Activated naive CD4-positive, alpha-beta T cell treated with anti-CD3 and anti-CD28 coated beads, Interleukin-2, amount 10 ng/mL, durations not matched to agents 7 days and 5 days (primary cell): ENCODE data around the gene CACNG7.

Experiments used
- CTCF ChIA-PET: fragments of 350-600 bp; sonication (Branson Sonifier 250); formaldehyde crosslinking; loops from one replicate; lab custom pipeline; 2021; ENCODE audit warnings: antibody characterized with exemption; lab: Charles Lee
- DNase-seq: peaks from one replicate; pipeline ENCODE4 v3.0.0-alpha.2; 2020
- H3K27ac Mint-ChIP-seq: one replicate; pipeline ENCODE4 v1.8.0; 2021; ENCODE audit warnings: mild to moderate bottlenecking, moderate library complexity, mixed read lengths
- H3K27me3 Mint-ChIP-seq: one replicate; pipeline ENCODE4 v1.8.0; 2021; ENCODE audit warnings: mild to moderate bottlenecking, mixed read lengths
- H3K36me3 Mint-ChIP-seq: one replicate; pipeline ENCODE4 v1.8.0; 2021; ENCODE audit warnings: mixed read lengths
- H3K4me1 Mint-ChIP-seq: one replicate; pipeline ENCODE4 v1.8.0; 2021; ENCODE audit warnings: mixed read lengths
- H3K4me3 Mint-ChIP-seq: one replicate; pipeline ENCODE4 v1.8.0; 2021; ENCODE audit warnings: mild to moderate bottlenecking, moderate library complexity, mixed read lengths
- H3K9me3 Mint-ChIP-seq: one replicate; pipeline ENCODE4 v1.8.0; 2021; ENCODE audit warnings: mixed read lengths

Gene CACNG7

DNA sequence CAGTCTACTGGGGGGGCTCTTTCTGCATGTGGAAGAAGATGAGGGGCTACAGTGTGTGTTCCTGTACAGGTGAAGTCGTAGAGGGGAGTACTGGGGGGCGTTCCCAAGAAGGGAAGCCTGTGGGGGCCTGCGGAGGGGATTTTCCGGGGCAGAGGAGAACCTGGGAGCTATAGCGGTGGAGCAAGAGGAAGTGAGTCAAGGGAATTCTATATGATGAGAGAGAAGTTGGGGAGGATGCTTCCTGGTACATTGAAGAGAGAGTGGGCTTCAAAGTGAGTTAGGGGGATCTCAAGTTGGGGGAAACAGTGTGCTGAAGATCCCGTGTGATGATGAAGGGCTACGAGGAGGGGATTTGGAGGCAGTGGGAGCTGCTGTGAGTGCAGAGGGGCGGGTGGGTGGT lies 51.8 kb downstream of the CACNG7 start:
- DNase-seq: no peak
- Mint-ChIP-seq H3K4me3 (no peak overlapping the region), H3K4me1 (peaks cover 2% of the 10 kb centered on the region), H3K36me3 (no peaks in the 10 kb centered on the region), H3K9me3 (no peaks in the 10 kb centered on the region), H3K27ac (no peak overlapping the region), H3K27me3 (peaks cover 91% of the 10 kb centered on the region)
- CTCF ChIA-PET: no interaction called here

GRCh38 chr19:53961523-53962356 lies 52.7 kb downstream of the CACNG7 start:
- Mint-ChIP-seq H3K9me3 (no peaks in the 10 kb centered on the region), H3K4me1 (peaks cover 2% of the 10 kb centered on the region), H3K27me3 (peaks cover 90% of the 10 kb centered on the region), H3K27ac (no peak overlapping the region), H3K4me3 (no peak overlapping the region), H3K36me3 (no peaks in the 10 kb centered on the region)
- CTCF ChIA-PET: no interaction called here
- no peak for DNase-seq

DNA sequence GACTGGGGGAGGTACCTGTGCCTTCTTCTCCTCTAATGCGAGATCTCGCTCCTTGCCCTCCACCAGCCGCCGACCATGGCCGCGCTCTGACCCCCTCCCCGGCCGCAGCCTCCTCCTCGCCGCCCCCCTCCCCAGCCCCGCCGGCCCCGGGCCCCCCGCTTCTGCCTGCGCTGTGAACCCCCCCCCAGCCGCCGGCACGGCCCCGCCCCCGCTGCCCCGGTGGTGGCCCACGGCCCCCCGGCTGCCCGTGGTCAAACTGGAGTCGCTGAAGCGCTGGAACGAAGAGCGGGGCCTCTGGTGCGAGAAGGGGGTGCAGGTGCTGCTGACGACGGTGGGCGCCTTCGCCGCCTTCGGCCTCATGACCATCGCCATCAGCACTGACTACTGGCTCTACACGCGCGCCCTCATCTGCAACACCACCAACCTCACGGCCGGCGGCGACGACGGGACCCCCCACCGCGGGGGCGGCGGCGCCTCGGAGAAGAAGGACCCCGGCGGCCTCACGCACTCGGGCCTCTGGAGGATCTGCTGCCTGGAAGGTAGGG lies 53.9 kb downstream of the CACNG7 start, which contains the start of gene CACNG8:
TSS of gene CACNG8 (plus strand) at position 51 of the 545 bp plus-strand sequence.
- Mint-ChIP-seq H3K36me3 (no peaks in the 10 kb centered on the region), H3K4me3 (no peak within 1 kb of the TSS), H3K4me1 (peaks cover 2% of the 10 kb centered on the region), H3K27ac (no peak within 1 kb of the TSS), H3K27me3 (peaks cover 79% of the 10 kb centered on the region), H3K9me3 (no peaks in the 10 kb centered on the region)
- CTCF ChIA-PET: no interaction called here
- no peak for DNase-seq

GRCh38 chr19:53965091-53965490 lies 56.0 kb downstream of the CACNG7 start:
- Mint-ChIP-seq H3K4me1 (no peaks in the 10 kb centered on the region), H3K27ac (no peak overlapping the region), H3K27me3 (peaks cover 60% of the 10 kb centered on the region), H3K9me3 (no peaks in the 10 kb centered on the region), H3K36me3 (no peaks in the 10 kb centered on the region), H3K4me3 (no peak overlapping the region)
- no peak for DNase-seq
- CTCF ChIA-PET: no interaction called here

DNA sequence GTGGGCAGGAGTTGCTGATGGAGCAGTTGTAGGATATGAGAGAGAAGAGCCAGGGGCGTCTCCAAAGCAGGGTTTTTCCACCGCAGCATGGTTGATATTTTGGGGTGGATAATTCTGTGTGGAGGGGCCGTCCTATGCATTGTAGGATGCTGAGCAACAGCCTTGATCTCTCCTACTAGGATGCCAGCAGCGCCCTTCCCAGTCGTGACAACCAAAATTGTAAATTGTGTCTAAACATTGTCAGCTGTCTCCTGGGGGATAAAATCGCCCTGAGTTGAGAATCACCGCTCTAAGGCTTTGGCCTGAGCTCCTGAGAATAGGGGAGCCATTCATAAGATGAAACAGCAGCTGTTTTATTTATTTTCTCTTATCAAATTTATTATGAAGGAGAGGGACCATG lies 57.9 kb downstream of the CACNG7 start:
- no peaks in the 10 kb centered on the region for H3K4me1 Mint-ChIP-seq
- DNase-seq: no peak
- CTCF ChIA-PET: no interaction called here

GRCh38 chr19:53969366-53969765 lies 60.3 kb downstream of the CACNG7 start:
- peaks cover 38% of the 10 kb centered on the region for H3K27me3 Mint-ChIP-seq
- CTCF ChIA-PET: no interaction called here
- DNase-seq: no peak
- H3K9me3 Mint-ChIP-seq: no peaks in the 10 kb centered on the region
- H3K36me3 Mint-ChIP-seq: no peaks in the 10 kb centered on the region
- no peak overlapping the region for H3K4me3 Mint-ChIP-seq
- no peaks in the 10 kb centered on the region for H3K4me1 Mint-ChIP-seq
- no peak overlapping the region for H3K27ac Mint-ChIP-seq

More for the DNA sequence above, 57.9 kb downstream of the CACNG7 start:
- no peaks in the 10 kb centered on the region for H3K36me3 Mint-ChIP-seq
- peaks cover 47% of the 10 kb centered on the region for H3K27me3 Mint-ChIP-seq
- H3K9me3 Mint-ChIP-seq: no peaks in the 10 kb centered on the region
- no peak overlapping the region for H3K27ac Mint-ChIP-seq
- H3K4me3 Mint-ChIP-seq: no peak overlapping the region

DNA sequence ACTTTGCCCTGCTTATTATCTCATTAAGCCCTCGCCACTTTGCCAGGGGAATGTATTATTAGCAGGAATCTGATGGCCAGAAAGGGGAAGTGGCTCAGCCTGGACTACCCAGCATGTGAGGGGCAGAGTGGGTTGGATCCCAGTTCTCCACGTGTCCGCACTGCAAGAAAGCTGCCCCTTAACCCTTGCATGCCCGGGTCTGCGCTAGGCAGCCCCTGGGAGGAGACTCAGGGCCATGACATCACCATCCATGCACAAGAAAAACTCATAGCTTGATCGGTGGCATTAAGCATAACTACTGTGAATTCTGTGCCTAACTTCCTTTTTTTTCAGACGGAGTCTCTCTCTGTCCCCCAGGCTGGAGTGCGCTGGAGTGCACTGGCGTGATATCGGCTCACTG lies 62.6 kb downstream of the CACNG7 start:
- CTCF ChIA-PET: no interaction called here
- no peaks in the 10 kb centered on the region for H3K9me3 Mint-ChIP-seq

DNA sequence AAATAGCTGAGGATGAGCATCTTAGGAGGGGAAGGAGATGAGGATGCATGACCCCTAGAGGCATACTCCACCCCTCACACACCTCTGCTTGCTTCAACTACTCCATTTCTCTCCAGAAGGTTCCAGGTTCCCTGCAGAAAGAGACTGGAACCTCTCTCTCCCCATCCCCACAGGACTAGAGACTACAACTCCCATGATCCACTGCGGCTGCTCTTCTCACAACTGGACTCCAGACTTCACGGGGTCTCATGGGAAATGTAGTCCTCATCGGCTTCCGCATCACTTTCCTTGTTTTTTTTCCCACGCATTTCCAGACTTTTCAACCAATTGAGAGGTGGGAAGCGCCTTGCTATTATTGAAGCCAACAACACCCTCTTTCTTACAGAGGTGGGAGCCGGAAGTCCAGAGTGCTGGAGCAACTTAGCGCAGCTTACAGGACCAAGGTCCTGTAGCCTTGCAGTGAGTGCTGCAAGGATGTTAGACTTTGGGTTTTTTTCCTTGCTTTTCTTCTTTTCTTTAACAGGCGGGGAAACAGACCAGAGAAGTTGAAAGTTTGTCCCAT lies 68.4 kb downstream of the CACNG7 start:
- peak; percentile 74 for DNase-seq
- peak overlapping the region; percentile 48 for H3K4me3 Mint-ChIP-seq
- CTCF ChIA-PET: interaction anchor here (1.1 kb wide), 1 partner anchor 46 kb away, joined by 4 read pairs; no protein-coding TSS in a partner anchor
- H3K36me3 Mint-ChIP-seq: peaks cover 18% of the 10 kb centered on the region
- peak overlapping the region; percentile 67 for H3K27ac Mint-ChIP-seq
- peaks cover 64% of the 10 kb centered on the region for H3K27me3 Mint-ChIP-seq
- peaks cover 15% of the 10 kb centered on the region for H3K9me3 Mint-ChIP-seq
- H3K4me1 Mint-ChIP-seq: peaks cover 29% of the 10 kb centered on the region

More for the DNA sequence above, 62.6 kb downstream of the CACNG7 start:
- no peak overlapping the region for H3K27ac Mint-ChIP-seq
- no peak overlapping the region for H3K4me3 Mint-ChIP-seq
- no peak for DNase-seq
- no peaks in the 10 kb centered on the region for H3K36me3 Mint-ChIP-seq
- H3K4me1 Mint-ChIP-seq: no peaks in the 10 kb centered on the region
- peaks cover 23% of the 10 kb centered on the region for H3K27me3 Mint-ChIP-seq

DNA sequence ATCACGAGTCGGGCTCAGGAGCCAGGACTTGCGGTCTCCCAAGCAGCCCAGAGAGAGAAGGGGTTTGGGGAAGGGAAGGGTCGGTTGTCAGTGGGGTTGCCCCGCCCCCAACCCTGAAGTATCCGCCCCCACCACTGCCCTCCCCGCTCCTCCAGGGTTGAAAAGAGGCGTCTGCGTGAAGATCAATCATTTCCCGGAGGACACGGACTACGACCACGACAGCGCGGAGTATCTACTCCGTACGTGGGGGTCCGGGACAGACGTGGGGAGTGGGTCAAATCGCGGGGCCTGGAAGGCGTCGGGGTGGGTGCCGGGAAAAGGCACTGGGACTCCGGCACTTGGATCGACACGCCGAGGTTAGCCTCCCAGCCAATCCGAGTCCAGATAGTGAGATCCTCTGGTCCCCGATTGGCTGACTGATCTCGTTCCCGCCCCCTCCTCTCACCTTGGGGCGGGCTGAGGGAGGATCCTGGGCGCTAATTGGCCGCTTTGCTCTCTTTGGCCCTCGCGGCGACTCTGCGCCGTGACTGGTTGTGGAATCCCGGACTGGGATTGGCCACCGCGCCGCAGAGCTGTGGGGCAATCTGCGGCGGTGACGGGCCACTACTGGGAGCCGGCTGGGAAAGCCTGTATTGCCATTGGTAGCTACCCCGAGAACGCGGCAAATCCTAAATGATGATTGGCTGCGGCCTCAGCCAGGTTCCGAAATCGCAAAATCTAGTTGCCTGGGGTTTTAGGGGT lies 69.1 kb downstream of the CACNG7 start:
- H3K27me3 Mint-ChIP-seq: peaks cover 57% of the 10 kb centered on the region
- H3K4me3 Mint-ChIP-seq: peak overlapping the region; percentile 48
- peaks cover 29% of the 10 kb centered on the region for H3K4me1 Mint-ChIP-seq
- peaks cover 15% of the 10 kb centered on the region for H3K9me3 Mint-ChIP-seq
- DNase-seq: peak; percentile 28
- H3K36me3 Mint-ChIP-seq: peaks cover 18% of the 10 kb centered on the region
- H3K27ac Mint-ChIP-seq: no peak overlapping the region
- CTCF ChIA-PET: no interaction called here

DNA sequence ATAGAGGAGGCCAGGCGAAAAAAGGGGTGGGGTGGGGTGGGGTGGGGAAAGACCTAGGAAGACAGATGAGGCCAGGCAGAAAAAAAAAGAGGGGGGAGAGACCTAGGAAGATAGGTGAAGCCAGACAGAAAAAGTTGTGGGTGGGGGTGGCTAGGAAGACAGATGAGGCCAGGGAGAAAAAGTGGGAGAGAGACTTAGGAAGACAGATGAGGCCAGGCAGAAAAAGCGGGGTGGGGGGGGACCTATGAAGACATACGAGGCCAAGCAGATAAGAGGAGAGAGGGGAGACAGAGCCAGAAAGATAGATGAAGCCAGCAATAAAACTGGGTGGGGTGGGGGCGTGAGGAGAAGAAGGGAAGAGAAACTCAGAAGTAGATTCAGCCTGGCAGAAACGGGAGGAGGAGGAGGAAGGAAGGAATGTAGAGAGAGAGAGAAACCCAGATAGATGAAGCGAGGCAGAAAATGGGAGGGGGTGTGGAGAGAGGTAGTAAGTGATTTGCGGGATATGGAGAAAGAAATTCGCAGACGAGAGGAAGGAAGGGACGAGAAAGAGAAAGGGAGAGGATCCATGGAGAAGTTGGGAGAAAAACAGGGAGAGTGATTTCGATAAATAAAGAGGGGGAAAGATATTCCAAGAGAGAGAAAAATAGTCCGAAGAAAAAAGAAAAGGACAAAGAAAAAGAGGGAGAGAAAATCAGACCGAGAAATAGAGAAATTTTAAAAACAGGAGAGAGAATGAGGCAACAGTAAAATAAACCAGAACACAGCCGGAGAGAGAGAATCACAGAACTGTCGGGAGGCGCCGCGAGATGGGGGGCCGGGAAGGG lies 70.1 kb downstream of the CACNG7 start:
- H3K27ac Mint-ChIP-seq: no peak overlapping the region
- peaks cover 18% of the 10 kb centered on the region for H3K36me3 Mint-ChIP-seq
- CTCF ChIA-PET: no interaction called here
- DNase-seq: no peak
- H3K4me1 Mint-ChIP-seq: peaks cover 29% of the 10 kb centered on the region
- H3K27me3 Mint-ChIP-seq: peaks cover 56% of the 10 kb centered on the region
- H3K9me3 Mint-ChIP-seq: peaks cover 15% of the 10 kb centered on the region
- no peak overlapping the region for H3K4me3 Mint-ChIP-seq

DNA sequence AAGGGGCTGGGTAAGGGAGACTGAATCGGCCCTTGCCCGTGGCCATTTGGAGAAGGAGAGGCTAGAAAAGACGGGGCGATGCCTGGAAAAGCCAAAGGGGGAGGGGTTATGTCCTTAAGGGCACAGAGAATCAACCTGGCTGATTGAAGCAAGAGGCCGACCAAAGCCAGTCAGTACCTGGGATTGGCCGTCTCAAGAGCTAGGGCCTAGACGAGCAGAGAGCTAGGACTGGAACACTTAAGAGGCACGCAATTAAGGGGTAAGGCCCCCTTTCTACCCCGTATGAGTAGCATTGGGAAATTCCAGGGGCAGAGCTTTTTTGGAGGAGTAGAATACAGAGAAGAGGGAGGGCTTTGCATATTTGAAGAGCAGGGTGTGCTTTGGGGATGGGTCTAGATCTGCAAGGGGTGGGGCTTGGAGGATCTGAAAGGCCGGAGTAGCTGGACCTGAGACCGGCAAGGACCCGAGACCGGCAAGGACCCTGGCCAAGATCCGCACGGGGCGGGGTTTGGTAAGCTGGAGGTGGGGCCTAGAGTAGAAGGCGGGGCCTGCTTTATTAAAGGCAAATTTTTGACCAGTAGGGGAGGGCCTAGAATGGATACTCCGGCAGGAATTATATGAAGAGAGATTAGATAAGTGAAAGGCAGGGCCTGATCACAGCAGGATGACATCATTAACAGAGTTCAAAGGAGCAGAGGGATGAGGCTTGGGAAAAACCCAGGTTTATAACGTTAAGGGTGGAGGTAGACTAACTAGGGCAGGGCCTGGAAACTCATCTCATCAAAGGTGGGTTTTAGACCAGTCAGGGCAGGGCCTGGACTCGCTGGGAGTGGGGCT lies 71.7 kb downstream of the CACNG7 start:
- Mint-ChIP-seq H3K9me3 (peaks cover 15% of the 10 kb centered on the region), H3K27ac (no peak overlapping the region), H3K4me3 (no peak overlapping the region), H3K4me1 (peaks cover 29% of the 10 kb centered on the region), H3K27me3 (peaks cover 56% of the 10 kb centered on the region), H3K36me3 (peaks cover 18% of the 10 kb centered on the region)
- DNase-seq: no peak
- CTCF ChIA-PET: interaction anchor here (0.6 kb wide), 1 partner anchor 321 kb away, joined by 7 read pairs; no protein-coding TSS in a partner anchor

- Mint-ChIP-seq H3K36me3 (peaks cover 18% of the 10 kb centered on the region), H3K9me3 (peaks cover 15% of the 10 kb centered on the region), H3K4me3 (no peak overlapping the region), H3K27me3 (peaks cover 56% of the 10 kb centered on the region), H3K4me1 (peaks cover 29% of the 10 kb centered on the region), H3K27ac (no peak overlapping the region)
- no peak for DNase-seq
- CTCF ChIA-PET: no interaction called here
Measured at GRCh38 chr19:53981376-53981951, 72.4 kb downstream of the CACNG7 start.
